GM19043 (cell line): ENCODE measurements around the gene CST9L.

Experiments
- ATAC-seq: cut with Tn5 transposase; IDR thresholded peaks from one replicate; pipeline ENCODE4 v1.9.1; 2021; ENCODE audit warnings: low read depth; ENCODE audit not compliant: unreplicated experiment

Gene CST9L

GRCh38 chr20:23515250-23515939 is 52.9 kb downstream of the CST9L start:
- ATAC-seq = no peak

- ATAC-seq = no peak
Observed at GRCh38 chr20:23514848-23515247, 53.4 kb downstream of the CST9L start.
